H1 (cell line): Measurements from ENCODE around the gene LCP1. TPM values are rescaled to one million over a fixed set of nuclear protein-coding genes. Genes with fewer than 3 reads are reported as not detected.

Experiments
- KDM4A ChIP-seq: IDR thresholded peaks from one replicate; pipeline ENCODE4 v1.7.1; 2012; ENCODE audit warnings: low read depth, mild to moderate bottlenecking, moderate library complexity, low read length, inconsistent platforms; ENCODE audit not compliant: severe bottlenecking
- NANOG ChIP-seq: IDR thresholded peaks from 2 replicates; pipeline ENCODE4 v1.6.1; 2011; ENCODE audit warnings: low read length, low read depth, mild to moderate bottlenecking, inconsistent platforms; ENCODE audit not compliant: insufficient read depth, poor library complexity, severe bottlenecking
- SP1 ChIP-seq: IDR thresholded peaks from 2 replicates; pipeline ENCODE4 v1.6.1; 2011; ENCODE audit warnings: low read depth, low read length
- polyA plus RNA-seq, 7 experiments: library from polyadenylated mRNA; depleted of rRNA in 3 of 7; stranded (reverse) in 5 of 7; unstranded in 2 of 7; fragments of >200 nt in 5 of 7; fragments of 200-250 nt in 2 of 7; gene quantifications; 1 replicate in 5 of 7; 2 replicates in 1 of 7; 4 replicates in 1 of 7; pipeline versions ENCODE4 v1.2.1 to v1.2.3, GENCODE V29; 2011 to 2013; ENCODE audit warnings: missing spikeins in 2 of 7, mixed read lengths in 2 of 7
- total RNA-seq: library from RNA; stranded (reverse); fragmentation: NEBNext Ultra II Directional; extraction: Animal tissue kit (Norgen Biotek cat#: 25700); gene quantifications from 2 replicates; pipeline ENCODE4 v1.2.1, GENCODE V29; 2021

The LCP1 gene
- total and polyA plus RNA-seq, 2 of the 8 experiments (the other 6 are each of a cell fraction or from before 2014, with no cell fraction given) = 0.65 to 4.3 TPM

GRCh38 chr13:46094478-46094877, 87.5 kb downstream of the LCP1 start (continued):
- TF ChIP-seq NANOG (no peak), SP1 (no peak), KDM4A (no peak)
